GM18867 (cell line): ENCODE results near the gene NUAK2.
A peak's percentile ranks its signal among the peaks of the same experiment; 100 is the strongest.

ENCODE experiments used
- ATAC-seq: cut with Tn5 transposase; IDR thresholded peaks from one replicate; pipeline ENCODE4 v1.9.1; 2021; ENCODE audit warnings: mild to moderate bottlenecking, moderate library complexity; ENCODE audit not compliant: unreplicated experiment

Gene NUAK2

GRCh38 chr1:205275916-205276688 is 45.4 kb downstream of the NUAK2 start:
- no peak for ATAC-seq

- ATAC-seq, result no peak
These were observed 46.4 kb downstream of the NUAK2 start for GRCh38 chr1:205275133-205275532.

GRCh38 chr1:205274041-205274691 is 47.4 kb downstream of the NUAK2 start:
- peak; percentile 3 for ATAC-seq

- ATAC-seq, result peak; percentile 69
These were observed 48.0 kb downstream of the NUAK2 start for GRCh38 chr1:205273551-205273982.

GRCh38 chr1:205272536-205272935 is 49.0 kb downstream of the NUAK2 start:
- ATAC-seq, result no peak

GRCh38 chr1:205271745-205272144 is 49.8 kb downstream of the NUAK2 start:
- ATAC-seq, result no peak

GRCh38 chr1:205271277-205271676 is 50.3 kb downstream of the NUAK2 start:
- ATAC-seq, result no peak

- ATAC-seq, result no peak
These were observed 50.8 kb downstream of the NUAK2 start for GRCh38 chr1:205270764-205271163.

GRCh38 chr1:205270271-205270670 is 51.3 kb downstream of the NUAK2 start:
- no peak for ATAC-seq

- no peak for ATAC-seq
These were observed 51.8 kb downstream of the NUAK2 start for GRCh38 chr1:205269711-205270110.

GRCh38 chr1:205268846-205269680 is 52.5 kb downstream of the NUAK2 start:
- ATAC-seq, result no peak

GRCh38 chr1:205267306-205267902 is 54.1 kb downstream of the NUAK2 start:
- no peak for ATAC-seq

- no peak for ATAC-seq
These were observed 54.8 kb downstream of the NUAK2 start for GRCh38 chr1:205266611-205267305.

GRCh38 chr1:205263580-205264190 is 57.9 kb downstream of the NUAK2 start:
- no peak for ATAC-seq

GRCh38 chr1:205262731-205263171 is 58.8 kb downstream of the NUAK2 start:
- no peak for ATAC-seq

GRCh38 chr1:205261946-205262691 is 59.4 kb downstream of the NUAK2 start:
- no peak for ATAC-seq

GRCh38 chr1:205260948-205261732 is 60.4 kb downstream of the NUAK2 start:
- no peak for ATAC-seq

GRCh38 chr1:205259998-205260397 is 61.5 kb downstream of the NUAK2 start:
- no peak for ATAC-seq
